Posterior vena cava (tissue), 2 donors: ENCODE data around the gene HEPACAM. TPM values are rescaled to one million over a fixed set of nuclear protein-coding genes. Genes with fewer than 3 reads are reported as not detected.

Experiments used
- DNase-seq: peaks from one replicate; pipeline ENCODE4 v3.0.0-alpha.2; 2020; ENCODE audit warnings: low spot score
- intact Hi-C, 2 donors: fragments of 100-400 bp; cut with DNase I; formaldehyde crosslinking; loops; one replicate each; pipeline versions ENCODE4 v1.14.1 to v1.14.2; 2022 to 2023
- total RNA-seq, 2 donors: library from RNA; stranded (reverse); fragmentation: NEBNext Ultra II Directional; extraction: Animal tissue kit (Norgen Biotek cat#: 25700); gene quantifications; one replicate each; pipeline ENCODE4 v1.2.1, GENCODE V29; 2021
- donor health status: DM: yes; HTN: yes; CAD: no.
- donor health status: DM: yes; HTN: yes; CAD: no.

The HEPACAM gene
- total RNA-seq, 2 donors from 2014 or later = 0.28 to 0.48 TPM

DNA sequence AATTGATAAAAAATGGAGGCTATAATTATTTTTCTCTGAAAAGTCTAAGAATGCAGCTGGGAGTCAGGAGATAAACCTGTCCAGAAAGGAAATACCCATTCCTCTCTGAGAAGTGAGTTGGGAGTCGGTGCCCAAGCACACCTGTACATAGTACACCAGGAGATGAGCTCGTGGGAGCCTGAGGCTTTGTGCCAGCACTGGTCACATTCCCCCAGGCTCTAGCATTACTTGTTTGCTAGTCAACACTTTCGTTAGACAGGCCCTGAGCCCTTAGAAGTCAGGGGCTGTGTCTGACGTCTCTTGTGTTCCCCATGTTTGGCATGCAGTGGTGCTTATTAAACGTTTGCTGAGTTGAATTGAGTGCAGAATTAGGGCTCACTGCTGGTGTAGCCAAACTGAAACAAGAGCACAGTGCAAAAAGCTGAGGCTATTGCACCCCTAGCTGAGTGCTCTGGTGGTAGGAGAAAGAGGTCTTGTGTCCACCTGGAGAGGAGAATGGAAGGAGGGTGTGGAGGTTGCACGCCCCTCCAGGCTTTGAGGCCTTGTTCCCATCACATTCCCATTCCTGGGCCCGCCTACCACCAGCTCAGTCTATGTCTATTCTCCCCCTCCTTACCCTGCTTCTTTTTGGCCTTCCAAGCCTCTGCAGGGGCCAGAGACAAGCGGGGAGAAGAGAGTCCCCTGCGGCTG, 45.0 kb downstream of the HEPACAM start:
- no peak for DNase-seq
- intact Hi-C loops = no loop called here

DNA sequence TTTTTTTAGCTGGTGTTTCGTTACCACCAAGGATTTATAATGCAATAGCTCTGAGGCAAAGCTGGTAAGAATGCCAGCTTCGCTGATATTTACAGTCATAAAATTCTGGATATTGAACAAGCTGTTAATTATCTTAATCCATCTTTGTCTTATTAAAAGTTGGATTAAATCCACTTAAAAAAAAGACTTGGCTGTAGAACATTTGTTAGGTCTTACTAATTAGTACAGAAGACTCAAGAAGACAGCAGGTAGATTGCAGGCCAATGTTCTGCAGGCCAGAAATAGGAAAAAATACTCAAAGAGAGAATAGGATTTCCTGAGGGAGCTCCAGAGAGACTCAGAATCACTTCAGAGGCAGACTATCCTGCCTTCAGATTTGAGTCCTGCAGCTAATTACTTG, 45.7 kb downstream of the HEPACAM start:
- intact Hi-C loops = no loop called here
- DNase-seq = no peak

DNA sequence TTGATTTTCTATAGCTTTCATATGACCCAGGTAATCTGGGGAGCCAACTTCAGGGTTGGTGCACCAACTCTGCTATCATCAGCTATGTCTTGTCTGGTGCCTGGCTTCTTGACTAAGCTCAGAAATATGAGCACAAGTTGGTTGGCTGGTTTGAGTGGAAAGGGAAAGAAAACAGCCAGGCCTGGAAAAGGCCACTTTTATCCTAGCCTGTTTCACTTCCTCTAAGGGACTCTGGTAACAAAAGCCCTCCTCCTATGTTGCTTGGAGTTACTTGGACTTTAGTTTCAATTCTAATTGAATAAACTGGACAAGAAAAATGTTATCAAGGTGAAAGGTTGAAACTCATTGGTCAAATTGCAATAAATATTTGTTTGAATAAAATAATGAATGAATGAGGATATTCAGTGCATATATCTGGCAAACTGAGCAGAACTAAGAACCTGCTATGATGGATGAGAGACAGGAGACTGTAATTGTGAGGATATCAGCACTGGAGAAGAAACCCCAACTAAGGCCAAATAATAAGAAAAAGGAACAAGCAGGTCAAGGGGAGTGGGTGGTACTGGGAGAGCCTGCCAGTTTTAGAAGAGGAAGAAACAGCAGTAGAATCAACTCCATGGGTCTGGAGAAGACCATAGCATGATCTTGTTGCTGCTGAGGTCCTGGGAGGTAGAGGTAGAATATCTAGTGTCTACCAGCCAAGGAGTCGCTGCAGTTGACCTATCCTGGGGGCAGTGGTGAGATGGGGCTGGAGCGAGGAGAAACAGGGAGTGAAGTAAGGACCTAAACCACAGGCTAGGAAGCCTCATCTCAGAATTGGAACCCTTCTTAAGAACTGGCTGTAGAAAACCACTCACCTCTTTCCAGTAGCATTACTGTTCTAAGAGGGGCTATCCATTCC, 46.4 kb downstream of the HEPACAM start:
- DNase-seq = no peak
- intact Hi-C loops = loop anchor here in 1 of 2 donors (10.0 kb wide), 1 partner anchor 1375 kb away; the partner anchor contains the start of genes FOXRED1 and SRPRA

- intact Hi-C loops = loop anchor here in 1 of 2 donors (10.0 kb wide), 1 partner anchor 1377 kb away; the partner anchor contains the start of genes FOXRED1 and SRPRA
- no peak for DNase-seq
These were observed 48.2 kb downstream of the HEPACAM start for GRCh38 chr11:124887667-124888013.

GRCh38 chr11:124886978-124887666, 48.7 kb downstream of the HEPACAM start:
- intact Hi-C loops = loop anchor here in 1 of 2 donors (10.0 kb wide), 1 partner anchor 1378 kb away; the partner anchor contains the start of genes FOXRED1 and SRPRA
- DNase-seq = no peak

GRCh38 chr11:124886476-124886875, 49.4 kb downstream of the HEPACAM start:
- DNase-seq = no peak
- intact Hi-C loops = loop anchor here in 1 of 2 donors (10.0 kb wide), 1 partner anchor 1378 kb away; the partner anchor contains the start of genes FOXRED1 and SRPRA

- DNase-seq = no peak
- intact Hi-C loops = loop anchor here in 1 of 2 donors (10.0 kb wide), 1 partner anchor 1380 kb away; the partner anchor contains the start of genes FOXRED1 and SRPRA
These were observed 50.9 kb downstream of the HEPACAM start for GRCh38 chr11:124884869-124885479.

DNA sequence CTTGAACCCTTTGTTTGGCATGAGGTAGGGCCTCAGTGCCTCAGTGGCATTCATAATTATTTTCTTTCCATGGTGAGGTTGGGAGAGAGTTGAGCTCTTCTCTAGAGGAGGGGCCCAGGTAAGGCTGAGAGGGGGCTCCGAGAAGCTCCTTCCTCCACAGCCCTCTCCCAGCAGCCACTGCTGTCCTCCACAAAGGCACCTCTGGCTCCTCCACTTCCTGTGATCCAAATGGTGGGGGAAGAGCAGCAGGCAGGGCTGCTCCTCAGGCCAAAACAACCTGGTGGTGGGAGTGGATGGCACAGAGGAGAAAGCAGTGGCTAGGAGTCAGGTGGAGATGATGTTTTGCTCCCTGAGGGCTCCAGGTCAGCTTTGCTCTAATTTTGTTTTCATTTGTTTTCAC, 51.5 kb downstream of the HEPACAM start:
- no peak for DNase-seq
- intact Hi-C loops = loop anchor here in 1 of 2 donors (10.0 kb wide), 1 partner anchor 1380 kb away; the partner anchor contains the start of genes FOXRED1 and SRPRA

DNA sequence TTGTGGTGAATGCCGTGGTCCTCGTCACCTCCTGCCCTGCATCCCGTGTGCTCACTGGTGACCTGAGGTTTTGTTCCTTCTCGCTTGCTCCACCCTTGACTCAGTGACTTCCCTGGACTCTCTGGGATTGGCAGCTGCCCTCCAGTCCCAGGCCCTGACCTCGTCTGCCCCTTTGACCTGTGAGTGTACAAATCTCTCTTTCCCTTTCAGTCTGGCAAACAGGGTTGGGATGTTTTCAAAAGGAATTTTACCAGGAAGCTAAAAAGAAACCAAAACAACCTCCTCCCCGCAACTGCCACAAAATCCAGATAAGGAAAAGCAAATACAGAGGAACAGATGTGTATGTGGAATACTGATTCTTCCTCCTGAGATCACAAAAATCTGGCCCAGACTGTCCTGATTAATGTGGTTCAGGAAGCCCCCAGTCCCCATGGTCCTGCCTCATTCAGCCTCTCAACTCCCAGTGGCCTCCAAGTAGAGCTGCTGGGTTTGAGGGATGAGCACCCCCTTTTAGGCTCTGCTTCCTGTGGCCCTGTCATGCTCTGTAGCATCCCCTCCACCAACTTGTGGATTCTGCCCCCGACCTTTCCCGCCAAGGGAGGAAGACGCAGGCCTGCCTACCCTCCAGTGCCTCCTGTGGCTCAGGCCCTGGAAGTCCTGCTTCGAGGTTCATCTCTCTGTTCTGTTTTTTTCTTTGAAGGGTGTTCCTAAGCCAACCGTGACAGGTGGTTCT, 53.3 kb downstream of the HEPACAM start:
- intact Hi-C loops = loop anchor here in 1 of 2 donors (10.0 kb wide), 1 partner anchor 1382 kb away; the partner anchor contains the start of genes FOXRED1 and SRPRA
- DNase-seq = no peak

DNA sequence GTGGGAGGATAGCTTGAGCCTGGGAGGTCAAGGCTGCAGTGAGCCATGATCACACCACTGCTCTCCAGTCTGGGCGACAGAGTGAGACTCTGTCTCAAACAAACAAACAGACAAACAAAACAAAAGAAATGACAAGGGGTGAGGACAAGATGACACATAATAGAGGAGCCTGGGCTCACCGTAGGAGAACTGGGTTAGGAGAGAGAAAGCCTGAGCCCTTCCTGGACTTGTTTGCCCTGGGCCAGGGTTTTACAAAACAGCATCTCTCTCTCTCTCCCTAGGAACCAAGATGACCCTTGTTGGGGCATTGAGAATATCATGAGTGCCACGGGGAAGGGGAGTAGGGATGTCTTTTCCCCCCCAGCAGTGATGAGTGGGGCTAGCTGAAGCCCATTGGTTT, 54.9 kb downstream of the HEPACAM start:
- no peak for DNase-seq
- intact Hi-C loops = loop anchor here in 1 of 2 donors (10.0 kb wide), 1 partner anchor 1384 kb away; the partner anchor contains the start of genes FOXRED1 and SRPRA

DNA sequence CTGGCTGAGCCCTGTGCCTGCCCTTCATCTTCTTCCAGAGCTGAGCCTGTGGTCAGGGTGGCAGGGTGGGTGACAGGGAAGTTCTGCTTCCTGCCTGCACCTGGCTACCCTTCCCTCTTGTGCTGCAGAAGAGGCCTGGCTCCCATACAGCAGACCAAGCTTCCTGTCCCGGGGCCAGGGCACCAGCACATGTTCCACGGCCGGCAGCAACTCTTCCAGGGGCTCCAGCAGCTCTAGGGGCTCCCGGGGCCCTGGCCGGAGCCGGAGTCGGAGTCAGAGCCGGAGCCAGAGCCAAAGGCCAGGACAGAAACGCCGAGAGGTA, 55.6 kb downstream of the HEPACAM start:
- DNase-seq = no peak
- intact Hi-C loops = loop anchor here in 1 of 2 donors (10.0 kb wide), 1 partner anchor 1385 kb away; the partner anchor contains the start of genes FOXRED1 and SRPRA

- no peak for DNase-seq
- intact Hi-C loops = loop anchor here in 1 of 2 donors (10.0 kb wide), 1 partner anchor 1385 kb away; the partner anchor contains the start of genes FOXRED1 and SRPRA
These were observed 56.2 kb downstream of the HEPACAM start for GRCh38 chr11:124879493-124880289.

DNA sequence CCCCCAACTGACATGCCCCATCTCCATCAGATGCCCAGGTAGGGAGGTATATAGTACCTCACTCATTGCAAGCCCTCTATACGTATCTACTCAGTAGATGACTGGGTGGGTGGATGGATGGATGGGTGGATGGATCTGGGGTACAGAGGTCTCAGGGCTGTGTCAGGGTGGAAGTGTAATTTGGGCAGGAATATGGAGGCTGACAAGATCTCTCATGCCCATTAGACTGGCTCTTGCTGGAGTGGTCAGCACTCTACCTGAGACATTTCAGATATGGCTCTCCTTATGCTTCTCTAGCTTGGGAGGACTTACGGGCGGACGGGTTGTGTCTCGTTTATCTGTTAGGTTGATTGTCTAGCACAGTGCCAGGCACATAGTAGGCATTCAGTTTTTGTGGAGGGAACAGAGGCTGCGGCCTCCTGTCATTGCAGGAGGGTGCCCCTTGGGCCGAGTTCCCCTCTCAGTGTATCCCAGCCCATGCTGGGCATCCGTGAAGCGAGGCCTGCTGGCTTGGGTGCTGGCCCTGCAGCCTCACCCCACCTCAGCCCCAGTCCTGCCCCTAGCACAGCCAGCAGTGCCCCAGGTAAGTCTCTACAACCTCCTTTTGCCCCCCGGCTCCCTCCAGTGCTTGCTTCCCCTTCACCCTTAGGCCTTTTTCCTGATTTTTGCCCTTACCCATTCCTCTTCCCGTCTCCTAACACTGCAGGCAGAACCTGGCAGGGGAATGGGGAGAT, 56.9 kb downstream of the HEPACAM start:
- intact Hi-C loops = no loop called here
- no peak for DNase-seq

DNA sequence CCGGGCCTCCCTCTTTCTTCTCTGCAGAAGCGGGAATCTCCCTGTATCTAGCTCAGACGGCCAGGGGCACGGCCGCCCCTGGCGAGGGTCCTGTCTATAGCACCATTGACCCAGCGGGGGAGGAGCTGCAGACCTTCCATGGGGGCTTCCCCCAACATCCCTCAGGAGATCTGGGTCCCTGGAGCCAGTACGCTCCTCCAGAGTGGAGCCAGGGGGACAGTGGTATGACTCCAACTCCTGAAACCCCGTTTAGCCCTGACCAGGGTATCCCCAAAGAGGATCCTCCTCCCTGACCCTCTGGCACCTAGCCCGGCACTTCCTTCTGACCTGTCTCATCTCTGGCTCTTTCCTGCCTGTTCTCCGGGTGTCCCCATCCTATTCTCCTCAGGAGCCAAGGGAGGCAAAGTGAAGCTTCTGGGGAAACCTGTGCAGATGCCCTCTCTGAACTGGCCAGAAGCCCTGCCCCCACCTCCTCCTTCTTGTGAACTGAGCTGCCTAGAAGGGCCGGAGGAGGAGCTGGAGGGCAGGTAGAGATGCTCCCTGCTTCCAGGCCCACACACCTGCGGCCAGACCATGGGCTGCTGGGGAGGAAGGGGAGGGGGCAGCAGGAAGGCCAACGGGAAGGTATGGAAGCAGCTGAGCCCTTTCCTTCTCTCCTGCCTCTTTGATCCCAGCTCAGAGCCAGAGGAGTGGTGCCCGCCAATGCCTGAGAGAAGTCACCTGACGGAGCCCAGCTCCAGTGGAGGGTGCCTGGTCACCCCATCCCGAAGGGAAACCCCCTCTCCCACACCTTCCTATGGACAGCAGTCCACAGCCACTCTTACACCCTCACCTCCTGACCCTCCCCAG, 57.7 kb downstream of the HEPACAM start:
- intact Hi-C loops = loop anchor here in 1 of 2 donors (1.0 kb wide), 1 partner anchor 42 kb away; no protein-coding TSS in a partner anchor
- no peak for DNase-seq

DNA sequence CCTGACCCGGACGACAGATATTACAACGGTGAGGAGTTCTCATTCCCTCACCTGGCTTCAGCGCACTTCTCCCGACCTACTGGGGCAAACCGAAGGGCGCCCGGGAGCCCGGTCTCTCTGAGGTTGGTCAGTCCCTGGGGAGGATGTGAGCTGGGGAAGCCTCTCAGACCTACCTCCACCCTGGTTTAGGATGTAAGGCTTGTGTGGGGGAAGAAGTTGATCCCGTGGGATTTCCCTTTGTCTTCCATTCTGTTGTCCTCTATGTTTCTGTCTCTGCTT, 58.3 kb downstream of the HEPACAM start:
- intact Hi-C loops = loop anchor here in 1 of 2 donors (1.0 kb wide), 1 partner anchor 43 kb away; no protein-coding TSS in a partner anchor
- DNase-seq = no peak
